ENCODE results near the gene TPM2. TPM values are rescaled to one million over a fixed set of nuclear protein-coding genes. Genes with fewer than 3 reads are reported as not detected.

The TPM2 gene
- total RNA-seq, 1 donor from 2014 or later = 77.1 TPM

GRCh38 chr9:35697486-35697885, 7.8 kb upstream of the TPM2 start:
- H3K4me3 ChIP-seq (ENCODE audit: low read depth, low read length) = no peak overlapping the region
- DNase-seq (ENCODE audit: low read depth) = no peak
- TF ChIP-seq, protein P1, sequence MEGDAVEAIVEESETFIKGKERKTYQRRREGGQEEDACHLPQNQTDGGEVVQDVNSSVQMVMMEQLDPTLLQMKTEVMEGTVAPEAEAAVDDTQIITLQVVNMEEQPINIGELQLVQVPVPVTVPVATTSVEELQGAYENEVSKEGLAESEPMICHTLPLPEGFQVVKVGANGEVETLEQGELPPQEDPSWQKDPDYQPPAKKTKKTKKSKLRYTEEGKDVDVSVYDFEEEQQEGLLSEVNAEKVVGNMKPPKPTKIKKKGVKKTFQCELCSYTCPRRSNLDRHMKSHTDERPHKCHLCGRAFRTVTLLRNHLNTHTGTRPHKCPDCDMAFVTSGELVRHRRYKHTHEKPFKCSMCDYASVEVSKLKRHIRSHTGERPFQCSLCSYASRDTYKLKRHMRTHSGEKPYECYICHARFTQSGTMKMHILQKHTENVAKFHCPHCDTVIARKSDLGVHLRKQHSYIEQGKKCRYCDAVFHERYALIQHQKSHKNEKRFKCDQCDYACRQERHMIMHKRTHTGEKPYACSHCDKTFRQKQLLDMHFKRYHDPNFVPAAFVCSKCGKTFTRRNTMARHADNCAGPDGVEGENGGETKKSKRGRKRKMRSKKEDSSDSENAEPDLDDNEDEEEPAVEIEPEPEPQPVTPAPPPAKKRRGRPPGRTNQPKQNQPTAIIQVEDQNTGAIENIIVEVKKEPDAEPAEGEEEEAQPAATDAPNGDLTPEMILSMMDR (IDR thresholded peaks at IDR 0.05; ENCODE audit: insufficient read depth, low read length, poor library complexity, severe bottlenecking) = no peak
- H3K36me3 ChIP-seq (ENCODE audit: control insufficient read depth, insufficient read depth, low read length) = peaks cover 7% of the 10 kb centered on the region
- no peaks in the 10 kb centered on the region for H3K27me3 ChIP-seq (ENCODE audit: control insufficient read depth, insufficient read depth, low read length)

GRCh38 chr9:35696520-35697215, 6.9 kb upstream of the TPM2 start:
- no peaks in the 10 kb centered on the region for H3K27me3 ChIP-seq (ENCODE audit: control insufficient read depth, insufficient read depth, low read length)
- H3K36me3 ChIP-seq (ENCODE audit: control insufficient read depth, insufficient read depth, low read length) = peaks cover 4% of the 10 kb centered on the region
- TF ChIP-seq, protein P1 (IDR thresholded peaks at IDR 0.05; ENCODE audit: insufficient read depth, low read length, poor library complexity, severe bottlenecking) = peak; percentile 94
- no peak for DNase-seq (ENCODE audit: low read depth)
- H3K4me3 ChIP-seq (ENCODE audit: low read depth, low read length) = no peak overlapping the region

DNA sequence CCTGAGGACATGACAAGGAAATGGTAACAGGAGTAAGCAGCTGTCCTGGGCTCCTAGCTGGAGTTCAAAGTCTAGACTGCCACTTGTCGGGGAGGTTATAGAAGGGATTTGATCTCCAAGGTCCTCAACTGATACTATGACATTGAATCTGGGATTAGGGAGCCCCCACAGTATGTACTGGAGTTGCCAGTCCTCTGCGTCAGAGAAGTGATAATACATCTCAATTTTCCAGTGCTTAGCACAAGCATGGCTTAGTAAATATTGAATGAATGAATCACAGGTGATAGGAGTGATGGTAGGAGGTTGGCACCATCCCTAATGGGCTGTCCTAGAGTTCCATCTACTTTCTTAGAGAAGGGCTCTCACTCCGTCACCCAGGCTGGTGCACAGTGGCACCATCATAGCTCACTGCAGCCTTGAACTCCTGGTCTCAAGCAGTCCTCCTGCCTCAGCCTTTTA, 6.2 kb upstream of the TPM2 start:
- Histone ChIP-seq H3K4me3 (ENCODE audit: low read depth, low read length) (no peak overlapping the region), H3K36me3 (ENCODE audit: control insufficient read depth, insufficient read depth, low read length) (peaks cover 4% of the 10 kb centered on the region), H3K27me3 (ENCODE audit: control insufficient read depth, insufficient read depth, low read length) (no peaks in the 10 kb centered on the region)
- DNase-seq (ENCODE audit: low read depth) = no peak
- TF ChIP-seq, protein P1 (IDR thresholded peaks at IDR 0.05; ENCODE audit: insufficient read depth, low read length, poor library complexity, severe bottlenecking) = no peak

GRCh38 chr9:35691757-35692301, 2.1 kb upstream of the TPM2 start:
- TF ChIP-seq, protein P1 (IDR thresholded peaks at IDR 0.05; ENCODE audit: insufficient read depth, low read length, poor library complexity, severe bottlenecking) = no peak
- Histone ChIP-seq H3K36me3 (ENCODE audit: control insufficient read depth, insufficient read depth, low read length) (no peaks in the 10 kb centered on the region), H3K27me3 (ENCODE audit: control insufficient read depth, insufficient read depth, low read length) (no peaks in the 10 kb centered on the region), H3K4me3 (ENCODE audit: low read depth, low read length) (no peak overlapping the region)
- no peak for DNase-seq (ENCODE audit: low read depth)

- no peak for DNase-seq (ENCODE audit: low read depth)
- Histone ChIP-seq H3K36me3 (ENCODE audit: control insufficient read depth, insufficient read depth, low read length) (no peaks in the 10 kb centered on the region), H3K4me3 (ENCODE audit: low read depth, low read length) (peak overlapping the region; percentile 47), H3K27me3 (ENCODE audit: control insufficient read depth, insufficient read depth, low read length) (no peaks in the 10 kb centered on the region)
- TF ChIP-seq, protein P1 (IDR thresholded peaks at IDR 0.05; ENCODE audit: insufficient read depth, low read length, poor library complexity, severe bottlenecking) = no peak
These were observed 1.6 kb upstream of the TPM2 start for GRCh38 chr9:35691334-35691650.

Data from kidney epithelial cell (primary cell).